ENCODE results near the gene IQCN. TPM values are rescaled to one million over a fixed set of nuclear protein-coding genes. Genes with fewer than 3 reads are reported as not detected.

The IQCN gene
- polyA plus RNA-seq, 1 donor (not counting 4 experiments of a cell fraction or from before 2014, with no cell fraction given) = not detected

- Histone ChIP-seq H3K4me1 (ENCODE audit: control insufficient read depth, extremely low read depth, insufficient read depth, low read length) (peaks cover 21% of the 10 kb centered on the region), H3K36me3 (ENCODE audit: control insufficient read depth in 2 of 2, extremely low read depth in 1 of 2, insufficient read depth in 2 of 2, low read length in 2 of 2) (no peaks in the 10 kb centered on the region), H3K79me2 (ENCODE audit: control insufficient read depth, insufficient read depth, low read length) (no peaks in the 10 kb centered on the region), H3K27ac (ENCODE audit: control insufficient read depth, insufficient read depth, low read length) (no peak overlapping the region), H2AFZ (ENCODE audit: control insufficient read depth, low read length) (no peak overlapping the region), H3K9ac (ENCODE audit: control insufficient read depth, extremely low read depth, insufficient read depth, low read length) (no peak overlapping the region), H3K27me3 (ENCODE audit: control insufficient read depth, extremely low read depth, insufficient read depth, low read length) (no peaks in the 10 kb centered on the region), H3K9me1 (ENCODE audit: control insufficient read depth, extremely low read depth, insufficient read depth, low read length) (no peaks in the 10 kb centered on the region), H3K4me3 (ENCODE audit: control insufficient read depth in 2 of 3, extremely low read depth in 1 of 3, insufficient read depth in 2 of 3, low read depth in 1 of 3, low read length in 3 of 3) (no peak overlapping the region), H3K4me2 (ENCODE audit: control insufficient read depth, extremely low read depth, insufficient read depth, low read depth, low read length) (no peak overlapping the region), H4K20me1 (ENCODE audit: control insufficient read depth, extremely low read depth, insufficient read depth, low read length) (no peaks in the 10 kb centered on the region), H3K9me3 (ENCODE audit: control insufficient read depth, low read depth, low read length) (no peaks in the 10 kb centered on the region)
- TF ChIP-seq EZH2 (IDR thresholded peaks at IDR 0.05; ENCODE audit: low read length) (no peak), CTCF (optimal IDR thresholded peaks at IDR 0.05 in 1 of 3, IDR thresholded peaks at IDR 0.05 in 1 of 3, conservative IDR thresholded peaks at IDR 0.05 in 1 of 3; ENCODE audit: extremely low read depth in 1 of 3, insufficient read depth in 2 of 3, low read length in 3 of 3) (no peak)
- FAIRE-seq (no peak), DNase-seq (ENCODE audit: low read depth, low spot score) (no peak)
- dilution Hi-C loops (cut with MboI; ENCODE audit: extremely low pct_ligation_motif_present, low sequenced_read_pairs) = no loop called here
These were observed 21.1 kb downstream of the IQCN start for GRCh38 chr19:18253130-18253529.

- Histone ChIP-seq H3K27ac (ENCODE audit: control insufficient read depth, insufficient read depth, low read length) (no peak overlapping the region), H4K20me1 (ENCODE audit: control insufficient read depth, extremely low read depth, insufficient read depth, low read length) (no peaks in the 10 kb centered on the region), H3K9ac (ENCODE audit: control insufficient read depth, extremely low read depth, insufficient read depth, low read length) (no peak overlapping the region), H3K4me3 (ENCODE audit: control insufficient read depth in 2 of 3, extremely low read depth in 1 of 3, insufficient read depth in 2 of 3, low read depth in 1 of 3, low read length in 3 of 3) (no peak overlapping the region), H3K27me3 (ENCODE audit: control insufficient read depth, extremely low read depth, insufficient read depth, low read length) (no peaks in the 10 kb centered on the region), H3K36me3 (ENCODE audit: control insufficient read depth in 2 of 2, extremely low read depth in 1 of 2, insufficient read depth in 2 of 2, low read length in 2 of 2) (no peaks in the 10 kb centered on the region), H3K9me1 (ENCODE audit: control insufficient read depth, extremely low read depth, insufficient read depth, low read length) (no peaks in the 10 kb centered on the region), H3K4me2 (ENCODE audit: control insufficient read depth, extremely low read depth, insufficient read depth, low read depth, low read length) (no peak overlapping the region), H3K9me3 (ENCODE audit: control insufficient read depth, low read depth, low read length) (no peaks in the 10 kb centered on the region), H3K4me1 (ENCODE audit: control insufficient read depth, extremely low read depth, insufficient read depth, low read length) (peaks cover 21% of the 10 kb centered on the region), H3K79me2 (ENCODE audit: control insufficient read depth, insufficient read depth, low read length) (no peaks in the 10 kb centered on the region), H2AFZ (ENCODE audit: control insufficient read depth, low read length) (no peak overlapping the region)
- no peak for TF ChIP-seq EZH2 (IDR thresholded peaks at IDR 0.05; ENCODE audit: low read length)
- TF ChIP-seq CTCF (optimal IDR thresholded peaks at IDR 0.05 in 1 of 3, IDR thresholded peaks at IDR 0.05 in 1 of 3, conservative IDR thresholded peaks at IDR 0.05 in 1 of 3; ENCODE audit: extremely low read depth in 1 of 3, insufficient read depth in 2 of 3, low read length in 3 of 3) = no peak
- DNase-seq (ENCODE audit: low read depth, low spot score) (no peak), FAIRE-seq (no peak)
- dilution Hi-C loops (cut with MboI; ENCODE audit: extremely low pct_ligation_motif_present, low sequenced_read_pairs) = no loop called here
These were observed 21.9 kb downstream of the IQCN start for GRCh38 chr19:18252370-18252717.
